C4-2B (cell line): ENCODE data around the gene NFKBIE.

ENCODE experiments used
- ZFX ChIP-seq: fragments of 450-650 bp; IDR thresholded peaks from 2 replicates; pipeline ENCODE4 v1.6.1; 2017
- TF ChIP-seq, protein P1 (sequence below): fragments of 450-650 bp; conservative IDR thresholded peaks from 2 replicates; pipeline ENCODE4 v1.5.1; 2017; ENCODE audit warnings: mild to moderate bottlenecking

DNA sequence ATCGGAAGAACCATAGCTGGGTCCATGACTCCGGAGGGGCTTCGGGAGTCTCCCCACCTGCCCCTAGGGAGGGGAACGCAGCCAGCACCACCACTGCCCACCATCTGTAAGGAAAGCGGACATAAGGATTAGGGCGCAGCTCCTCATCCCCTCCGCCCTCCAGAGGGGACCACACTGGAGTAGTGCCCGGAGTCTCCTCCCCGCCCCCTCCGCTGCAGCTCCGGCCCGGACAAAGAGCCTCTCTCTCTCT lies 8.7 kb downstream of the NFKBIE start:
- TF ChIP-seq, protein P1, sequence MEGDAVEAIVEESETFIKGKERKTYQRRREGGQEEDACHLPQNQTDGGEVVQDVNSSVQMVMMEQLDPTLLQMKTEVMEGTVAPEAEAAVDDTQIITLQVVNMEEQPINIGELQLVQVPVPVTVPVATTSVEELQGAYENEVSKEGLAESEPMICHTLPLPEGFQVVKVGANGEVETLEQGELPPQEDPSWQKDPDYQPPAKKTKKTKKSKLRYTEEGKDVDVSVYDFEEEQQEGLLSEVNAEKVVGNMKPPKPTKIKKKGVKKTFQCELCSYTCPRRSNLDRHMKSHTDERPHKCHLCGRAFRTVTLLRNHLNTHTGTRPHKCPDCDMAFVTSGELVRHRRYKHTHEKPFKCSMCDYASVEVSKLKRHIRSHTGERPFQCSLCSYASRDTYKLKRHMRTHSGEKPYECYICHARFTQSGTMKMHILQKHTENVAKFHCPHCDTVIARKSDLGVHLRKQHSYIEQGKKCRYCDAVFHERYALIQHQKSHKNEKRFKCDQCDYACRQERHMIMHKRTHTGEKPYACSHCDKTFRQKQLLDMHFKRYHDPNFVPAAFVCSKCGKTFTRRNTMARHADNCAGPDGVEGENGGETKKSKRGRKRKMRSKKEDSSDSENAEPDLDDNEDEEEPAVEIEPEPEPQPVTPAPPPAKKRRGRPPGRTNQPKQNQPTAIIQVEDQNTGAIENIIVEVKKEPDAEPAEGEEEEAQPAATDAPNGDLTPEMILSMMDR, result no peak
- TF ChIP-seq ZFX, result no peak
